K562 (cell line): ENCODE results near the gene RPE65. TPM values are rescaled to one million over a fixed set of nuclear protein-coding genes. Genes with fewer than 3 reads are reported as not detected.
"Not testable (repeated sequence)": the region's sequence is repeated elsewhere in the genome, so short reads cannot be mapped to it uniquely, and the experiment has no call there.

Experiments
- ATAC-seq: fragments of 200-7000 bp; cut with Tn5 transposase; 3 replicates; pipeline ENCODE4 v1.9.1; 2020; ENCODE audit warnings: moderate library complexity
- BruUV-seq: library from RNA; stranded (reverse); fragments of 400-500 nt; replicated peaks from 2 replicates; lab custom pipeline; 2021; lab: Mats Ljungman, UMichigan
- CTCF ChIA-PET: fragments of 300-600 bp; formaldehyde crosslinking; extraction: SDS; loops from one replicate; lab custom pipeline; 2021; ENCODE audit warnings: low intra/inter-chr PET ratio; lab: Yijun Ruan, JAX
- POLR2A ChIA-PET: fragments of 300-600, 350-650 bp; sonication (Branson Sonifier 250); formaldehyde crosslinking; extraction: SDS; loops from one replicate; lab custom pipeline; 2021; ENCODE audit warnings: antibody characterized with exemption, inconsistent platforms; lab: Yijun Ruan, JAX
- DNase-seq, 4 experiments: peaks; one replicate each; pipeline versions ENCODE4 v3.0.0 to v3.0.0-alpha.2; 2011 to 2018; ENCODE audit warnings: low spot score in 3 of 4, mixed read lengths in 3 of 4; ENCODE audit errors: extremely low read depth in 1 of 4
- FAIRE-seq: peaks from 2 replicates; lab custom pipeline; 2011; peaks lifted over from hg19 to GRCh38; lab: Jason Lieb, UNC
- H2AFZ ChIP-seq: 2 replicates; pipeline ENCODE4 v1.6.0; 2011; ENCODE audit warnings: low read depth, low read length, control low read depth, inconsistent platforms
- H3K27ac ChIP-seq: fragments of 200-600 bp; 3 replicates; pipeline ENCODE4 v1.8.0; 2011; ENCODE audit warnings: low read depth, mild to moderate bottlenecking, control low read depth, inconsistent platforms, low read length, moderate library complexity, mixed read lengths; ENCODE audit errors: extremely low read depth
- H3K27me3 ChIP-seq, 2 experiments: fragments of 300-600 bp in 1 of 2; 2 replicates in 1 of 2; 3 replicates in 1 of 2; pipeline versions ENCODE4 v1.6.0 to v1.8.0; 2011; ENCODE audit warnings: inconsistent platforms in 2 of 2, low read length in 2 of 2, mild to moderate bottlenecking in 1 of 2, mixed read lengths in 1 of 2, moderate library complexity in 1 of 2; ENCODE audit not compliant: control insufficient read depth in 2 of 2, insufficient read depth in 2 of 2
- H3K36me3 ChIP-seq: fragments of 300-600 bp; 3 replicates; pipeline ENCODE4 v1.8.0; 2011; ENCODE audit warnings: mild to moderate bottlenecking, low read length, inconsistent platforms; ENCODE audit not compliant: control insufficient read depth, insufficient read depth
- H3K4me1 ChIP-seq, 2 experiments: fragments of 200-600 bp in 1 of 2; replicated peaks in 1 of 2; 2 replicates in 1 of 2; 3 replicates in 1 of 2; pipeline versions ENCODE4 v1.5.1 to v1.8.0; 2011; ENCODE audit warnings: inconsistent platforms in 2 of 2, low read length in 2 of 2, mild to moderate bottlenecking in 1 of 2, mixed read lengths in 1 of 2, moderate library complexity in 1 of 2; ENCODE audit not compliant: control insufficient read depth in 2 of 2, insufficient read depth in 2 of 2
- H3K4me2 ChIP-seq: 2 replicates; pipeline ENCODE4 v1.6.1; 2011; ENCODE audit warnings: low read length, control low read depth, inconsistent platforms, mixed read lengths; ENCODE audit not compliant: insufficient read depth
- H3K4me3 ChIP-seq: fragments of 200-600 bp; sonication (generic), shearing (Covaris generic); 2 replicates; pipeline ENCODE4 v1.5.1; 2016; ENCODE audit warnings: control low read depth, inconsistent platforms
- H3K79me2 ChIP-seq: fragments of 200-600 bp; 3 replicates; pipeline ENCODE4 v1.8.0; 2011; ENCODE audit warnings: low read length, inconsistent platforms; ENCODE audit not compliant: control insufficient read depth, insufficient read depth
- H3K9ac ChIP-seq, 2 experiments: 2 replicates each; pipeline versions ENCODE4 v1.6.0 to v1.6.1; 2011; ENCODE audit warnings: low read depth in 2 of 2, low read length in 2 of 2, control low read depth in 1 of 2, inconsistent platforms in 1 of 2, mild to moderate bottlenecking in 1 of 2, mixed read lengths in 1 of 2; ENCODE audit not compliant: insufficient read depth in 1 of 2
- H3K9me1 ChIP-seq: one replicate; pipeline ENCODE4 v1.6.0; 2011; ENCODE audit warnings: inconsistent platforms, mild to moderate bottlenecking, low read length, moderate library complexity; ENCODE audit not compliant: control insufficient read depth, insufficient read depth
- H3K9me3 ChIP-seq: replicated peaks from 2 replicates; pipeline ENCODE4 v1.5.1; 2011; ENCODE audit warnings: low read depth, low read length, inconsistent platforms; ENCODE audit not compliant: control insufficient read depth, insufficient read depth
- H4K20me1 ChIP-seq: replicated peaks from 2 replicates; pipeline ENCODE4 v1.6.1; 2011; ENCODE audit warnings: low read length, inconsistent platforms, mixed read lengths; ENCODE audit not compliant: control insufficient read depth, insufficient read depth
- EHMT2 ChIP-seq: fragments of 450-650 bp; IDR thresholded peaks from 2 replicates; pipeline ENCODE4 v1.6.1; 2018; ENCODE audit warnings: antibody characterized with exemption
- GTF2E2 ChIP-seq: fragments of 200-800 bp; sonication (Bioruptor generic); IDR thresholded peaks from 2 replicates; pipeline ENCODE4 v1.6.1; 2016; ENCODE audit warnings: missing genetic modification characterization, missing compliant biosample characterization
- NCOA4 ChIP-seq: fragments of 450-650 bp; IDR thresholded peaks from 2 replicates; pipeline ENCODE4 v1.6.1; 2018; ENCODE audit warnings: mild to moderate bottlenecking; ENCODE audit not compliant: partially characterized antibody
- POLR3G ChIP-seq: IDR thresholded peaks from 2 replicates; pipeline ENCODE4 v1.6.1; 2011; ENCODE audit not compliant: insufficient read length, insufficient replicate concordance; ENCODE audit errors: extremely low read depth
- ZNF140 ChIP-seq: fragments of 250-450 bp; sonication (Bioruptor Pico); IDR thresholded peaks from 2 replicates; pipeline ENCODE4 v1.8.0; 2021; ENCODE audit warnings: moderate library complexity, mild to moderate bottlenecking, inconsistent platforms
- WGBS: fragments of 100-300 bp; shearing (Covaris generic); methylation state at CpG from one replicate; pipeline ENCODE4 v1.1.6; 2016; ENCODE audit warnings: low coverage, mixed read lengths; ENCODE audit not compliant: insufficient coverage; ENCODE audit errors: missing lambda C conversion rate; 5-methylcytosine and 5-hydroxymethylcytosine counted together
- in situ Hi-C: fragments of 300-500 bp; cut with MboI; formaldehyde crosslinking; loops from 4 replicates; pipeline ENCODE4 v1.15.0; 2018; ENCODE audit warnings: inconsistent platforms, mixed read lengths
- intact Hi-C: fragments of 100-400 bp; cut with micrococcal nuclease; formaldehyde crosslinking; loops from 2 replicates; pipeline ENCODE4 v1.14.2; 2022
- polyA plus RNA-seq, 8 experiments: library from polyadenylated mRNA; depleted of rRNA in 4 of 8; stranded (reverse) in 5 of 8; unstranded in 3 of 8; fragments of >200 nt; fragmentation: Nextera tagmentation in 2 of 8; fragmentation: Illumina TruSeq in 1 of 8; extraction: Ambion mirVana in 2 of 8; extraction: Trizol in 1 of 8; gene quantifications; 2 replicates each; pipeline versions ENCODE4 v1.2.1 to v1.2.3, GENCODE V29; 2011 to 2014; ENCODE audit warnings: inconsistent platforms in 1 of 8, missing spikeins in 1 of 8
- total RNA-seq, 7 experiments: library from RNA; depleted of rRNA in 6 of 7; stranded (reverse); fragments of >200 nt in 6 of 7; fragmentation: Illumina TruSeq in 2 of 7; extraction: Trizol in 2 of 7; gene quantifications; 2 replicates each; pipeline versions ENCODE4 v1.2.1 to v1.2.3, GENCODE V29; 2011 to 2021; ENCODE audit warnings: low replicate concordance in 1 of 7

The RPE65 gene
- total and polyA plus RNA-seq, 9 of the 15 experiments (the other 6 are each of a cell fraction or from before 2014, with no cell fraction given) = 0.14 TPM; not detected in 8

- no TSS peak for BruUV-seq
Observed at GRCh38 chr1:68401506-68401905, 48.2 kb downstream of the RPE65 start.

DNA sequence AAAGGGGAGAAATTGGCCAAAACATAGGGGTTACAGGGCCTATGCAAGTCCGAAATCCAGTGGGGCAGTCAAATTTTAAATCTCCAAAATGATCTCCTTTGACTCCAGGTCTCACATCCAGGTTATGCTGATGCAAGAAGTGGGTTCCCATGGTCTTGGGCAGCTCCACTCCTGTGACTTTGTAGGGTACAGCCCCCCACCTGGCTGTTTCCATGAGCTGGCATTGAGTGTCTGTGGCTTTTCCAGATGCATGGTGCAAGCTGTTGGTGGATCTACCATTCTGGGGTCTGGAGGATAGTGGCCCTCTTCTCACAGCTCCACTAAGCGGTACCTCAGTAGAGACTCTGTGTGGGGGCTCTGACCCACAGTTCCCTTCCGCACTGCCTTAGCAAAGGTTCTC, 54.2 kb downstream of the RPE65 start:
- CTCF ChIA-PET, H3K27me3 ChIP-seq, H3K9me1 ChIP-seq, BruUV-seq, ATAC-seq, DNase-seq, H4K20me1 ChIP-seq, H3K4me1 ChIP-seq, H3K9ac ChIP-seq, H2AFZ ChIP-seq, H3K9me3 ChIP-seq, H3K79me2 ChIP-seq, POLR2A ChIA-PET, H3K4me3 ChIP-seq, H3K36me3 ChIP-seq, H3K27ac ChIP-seq, in situ Hi-C loops, FAIRE-seq, intact Hi-C loops, H3K4me2 ChIP-seq: not testable (repeated sequence)
- 2% methylated on average over 3 of the region's 3 CpGs for WGBS

More at GRCh38 chr1:68401506-68401905, 48.2 kb downstream of the RPE65 start:
- Histone ChIP-seq H3K27me3 (no peaks in the 10 kb centered on the region), H3K9me3 (no peaks in the 10 kb centered on the region), H3K9me1 (no peaks in the 10 kb centered on the region), H3K4me2 (no peak overlapping the region), H3K36me3 (no peaks in the 10 kb centered on the region), H3K79me2 (no peaks in the 10 kb centered on the region), H2AFZ (no peak overlapping the region), H3K4me1 (no peaks in the 10 kb centered on the region), H4K20me1 (no peaks in the 10 kb centered on the region), H3K27ac (no peak overlapping the region), H3K4me3 (no peak overlapping the region), H3K9ac (no peak overlapping the region)
- DNase-seq (no peak), ATAC-seq (no peak), FAIRE-seq (no peak)
- POLR2A ChIA-PET = no interaction called here
- in situ Hi-C loops = no loop called here
- 2% methylated on average over 4 of the region's 4 CpGs for WGBS
- TF ChIP-seq EHMT2 (no peak), POLR3G (no peak), ZNF140 (CRISPR knock-in tag) (no peak), GTF2E2 (no peak), NCOA4 (no peak)
- intact Hi-C loops = no loop called here
- CTCF ChIA-PET = no interaction called here

- FAIRE-seq, H3K4me2 ChIP-seq, H3K27me3 ChIP-seq, H3K4me1 ChIP-seq, H3K9me3 ChIP-seq, CTCF ChIA-PET, H3K36me3 ChIP-seq, H2AFZ ChIP-seq, H4K20me1 ChIP-seq, H3K4me3 ChIP-seq, in situ Hi-C loops, H3K27ac ChIP-seq, BruUV-seq, H3K9ac ChIP-seq, DNase-seq, H3K79me2 ChIP-seq, intact Hi-C loops, ATAC-seq, H3K9me1 ChIP-seq: not testable (repeated sequence)
- 4% methylated on average over 5 of the region's 5 CpGs for WGBS
- POLR2A ChIA-PET = interaction anchor here (0.6 kb wide), 1 partner anchor 306 kb away, joined by 5 read pairs; no protein-coding TSS in a partner anchor
Observed at GRCh38 chr1:68392474-68392873, 57.3 kb downstream of the RPE65 start.
